GM19043 (cell line): ENCODE data around the gene NSUN6.
A peak's percentile ranks its signal among the peaks of the same experiment; 100 is the strongest.
"Not testable (repeated sequence)": the region's sequence is repeated elsewhere in the genome, so short reads cannot be mapped to it uniquely, and the experiment has no call there.

Source experiments
- ATAC-seq: cut with Tn5 transposase; IDR thresholded peaks from one replicate; pipeline ENCODE4 v1.9.1; 2021; ENCODE audit warnings: low read depth; ENCODE audit not compliant: unreplicated experiment

Gene NSUN6

DNA sequence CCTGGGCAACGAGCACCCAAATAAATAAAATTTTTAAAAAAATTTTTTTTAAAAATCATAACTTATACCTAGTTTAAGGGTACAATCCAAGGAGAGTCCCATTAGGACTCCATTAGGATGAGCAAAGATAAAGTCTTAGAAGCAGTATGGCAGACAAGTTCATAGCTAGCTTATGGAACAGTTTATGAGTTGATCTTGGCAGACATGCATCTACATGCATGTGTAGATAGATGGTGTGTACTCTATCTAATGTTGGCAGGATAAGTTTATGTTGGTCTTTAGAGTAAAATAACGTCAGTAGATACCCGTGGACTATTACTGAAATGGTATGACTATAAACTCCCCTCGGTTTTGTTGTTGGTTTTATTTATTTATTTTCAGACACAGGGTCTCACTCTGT, 40.2 kb downstream of the NSUN6 start:
- ATAC-seq, result no peak

DNA sequence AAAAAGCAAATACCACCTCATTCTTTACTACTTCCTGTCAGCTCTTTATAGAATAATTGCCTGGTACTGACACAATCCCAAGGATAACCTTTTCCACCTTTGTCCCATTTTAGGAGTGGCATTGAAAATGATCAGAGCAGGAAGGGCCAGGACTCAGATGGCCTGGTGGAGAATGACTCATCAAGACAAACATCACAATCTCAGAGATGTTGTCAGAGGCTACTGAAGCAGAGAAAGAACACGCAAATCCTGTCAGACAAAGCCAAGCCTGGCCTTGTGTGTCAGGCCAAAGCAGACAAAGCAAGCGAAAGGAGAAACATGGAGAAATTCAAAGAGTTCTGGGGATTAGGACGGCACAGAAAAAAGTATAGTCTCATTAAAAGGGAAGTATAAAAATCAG, 40.9 kb downstream of the NSUN6 start:
- no peak for ATAC-seq

DNA sequence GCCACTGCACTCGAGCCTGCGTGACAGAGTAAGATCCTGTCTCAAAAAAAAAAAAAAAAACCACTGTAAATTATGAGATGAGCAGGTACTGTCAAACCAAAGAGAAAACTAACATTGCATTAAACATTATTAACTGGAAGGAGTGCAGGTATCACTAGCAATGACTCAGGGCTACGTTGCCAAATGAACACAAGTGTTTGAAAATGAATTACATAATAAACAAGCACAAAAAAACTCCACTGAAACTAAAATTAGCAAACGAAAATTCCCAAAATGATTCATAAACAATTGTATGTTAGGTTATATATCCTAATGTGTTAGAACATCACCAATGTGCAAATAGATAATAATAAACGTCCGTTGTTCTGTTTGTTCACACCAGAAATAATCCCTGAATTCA, 42.8 kb downstream of the NSUN6 start:
- no peak for ATAC-seq

DNA sequence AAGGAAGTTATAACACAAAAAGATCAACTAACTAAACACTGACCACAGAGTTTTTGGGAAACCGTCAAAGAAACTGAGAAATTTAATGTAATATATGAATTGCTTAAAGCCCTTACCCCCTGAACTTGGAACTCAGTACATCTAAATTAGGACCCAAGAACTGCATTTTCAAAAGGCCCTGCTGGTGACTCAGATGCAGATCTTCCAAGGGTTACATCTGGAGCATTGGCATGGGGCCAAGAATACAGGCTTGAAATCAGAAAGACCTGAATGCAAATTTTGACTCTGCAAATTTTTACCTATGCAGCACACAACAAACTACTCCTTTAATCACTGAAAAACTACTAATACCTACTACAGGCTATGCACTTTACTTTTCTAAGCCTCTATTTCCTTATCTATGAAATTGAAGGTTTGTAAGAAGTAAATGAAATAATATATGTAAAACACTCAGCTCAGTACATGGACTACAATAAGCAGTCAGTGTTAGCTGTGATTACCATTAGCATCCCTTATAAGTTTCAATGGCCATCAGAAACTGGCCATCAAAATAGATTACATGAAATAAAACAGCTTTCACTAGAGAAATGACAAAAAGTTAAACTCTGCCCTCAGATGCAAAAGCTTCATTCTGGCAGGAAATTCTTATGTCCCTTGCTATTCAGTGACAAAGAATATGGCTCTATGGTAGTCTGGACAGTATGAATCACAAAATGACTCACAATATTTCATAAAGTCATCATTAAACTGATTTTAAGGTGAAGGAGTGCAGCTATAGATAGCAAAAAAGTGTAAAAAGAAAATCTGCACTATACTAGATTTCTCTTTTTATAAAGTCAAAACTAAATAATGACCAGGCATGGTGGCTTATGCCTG, 43.6 kb downstream of the NSUN6 start:
- ATAC-seq, result peak; percentile 50

DNA sequence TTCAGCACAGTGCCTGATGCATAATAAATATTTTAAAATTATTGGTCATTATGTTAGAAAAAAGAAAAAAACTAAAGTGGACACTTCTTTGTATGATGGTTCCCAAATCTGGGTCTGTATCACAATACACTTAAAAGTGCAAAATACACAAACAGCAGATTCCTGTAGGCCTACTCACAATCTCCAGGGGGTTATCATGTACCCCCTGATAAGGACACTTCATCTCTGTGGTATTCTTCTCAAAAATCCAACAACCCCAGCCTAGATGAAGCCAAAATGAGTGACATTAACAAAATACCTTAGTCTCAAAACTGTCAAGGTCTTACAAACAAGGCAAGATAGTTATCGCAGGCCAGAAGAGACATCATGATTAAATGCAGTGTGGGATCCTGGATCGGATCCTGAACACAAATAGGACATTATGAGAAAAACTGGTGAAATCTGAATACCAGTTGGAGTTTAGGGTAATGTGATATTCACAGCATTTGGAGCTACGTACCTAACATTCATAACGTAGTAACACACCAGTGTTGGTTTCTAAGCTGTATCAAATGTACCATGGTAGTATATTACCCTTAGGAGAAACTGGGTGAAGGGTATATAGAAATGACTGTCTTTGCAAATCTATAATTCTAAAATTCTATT, 45.2 kb downstream of the NSUN6 start:
- ATAC-seq, result no peak

DNA sequence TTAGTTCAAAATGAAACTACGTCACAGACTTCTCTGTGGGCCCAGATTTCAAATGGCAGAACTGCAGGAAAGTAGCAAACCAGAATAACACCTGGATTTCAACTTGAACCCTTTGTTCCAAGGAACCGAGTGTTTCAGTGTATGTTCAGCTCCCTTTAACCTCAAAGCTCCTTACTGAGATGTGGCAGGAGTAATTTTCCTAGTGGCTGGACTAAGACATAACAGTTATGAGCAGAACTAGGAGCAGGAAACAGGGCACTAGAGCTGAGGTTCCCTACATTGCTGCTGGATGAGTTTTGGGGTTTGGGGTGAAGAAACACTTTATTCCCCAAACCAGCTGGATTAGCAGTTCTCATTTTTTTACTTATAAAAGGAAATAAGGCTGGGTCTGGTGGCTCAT, 50.1 kb downstream of the NSUN6 start:
- no peak for ATAC-seq

DNA sequence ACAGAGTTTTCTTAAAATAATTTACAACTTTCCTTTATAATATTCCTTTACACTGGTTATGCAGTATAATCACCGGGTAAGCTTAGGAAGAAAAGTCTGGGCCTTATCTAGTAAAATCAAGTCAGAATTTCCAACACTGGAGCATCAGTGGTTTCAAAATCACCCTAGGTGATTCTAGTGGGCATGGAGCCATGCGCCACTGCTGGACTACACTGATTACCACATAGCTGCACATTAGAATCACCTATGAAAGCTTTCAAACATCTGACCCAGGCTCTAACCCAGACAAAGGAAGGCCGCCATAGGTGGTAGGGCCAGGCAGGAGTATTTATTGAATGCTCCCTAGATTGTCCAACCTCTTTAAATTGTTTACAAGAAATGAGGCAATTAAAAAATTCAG, 52.0 kb downstream of the NSUN6 start:
- ATAC-seq, result no peak

DNA sequence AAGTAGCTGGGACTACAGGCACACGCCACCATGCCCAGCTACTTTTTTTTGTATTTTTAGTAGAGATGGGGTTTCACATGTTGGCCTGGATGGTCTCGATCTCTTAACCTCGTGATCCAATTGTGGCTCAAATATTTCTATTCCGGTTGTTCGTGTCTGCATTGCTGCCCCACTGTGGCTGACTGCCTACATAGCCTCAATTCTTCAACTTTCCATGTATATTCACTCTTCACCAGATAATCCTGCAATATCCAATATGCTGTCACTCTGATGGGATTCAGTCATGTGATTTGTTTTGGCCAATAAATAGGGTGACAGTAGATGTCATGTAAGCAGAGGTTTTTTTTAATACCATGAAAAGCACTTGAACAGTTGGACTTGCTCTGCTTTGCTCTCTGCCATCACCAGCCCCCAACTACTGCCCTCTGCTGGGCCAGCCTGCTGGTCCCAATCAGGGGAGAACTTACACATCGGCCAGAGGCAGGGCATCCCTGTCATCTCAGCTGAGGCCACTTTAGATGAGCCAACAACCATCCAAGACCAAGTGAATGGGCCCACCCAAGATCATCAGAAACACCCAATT, 56.7 kb downstream of the NSUN6 start:
- no peak for ATAC-seq

DNA sequence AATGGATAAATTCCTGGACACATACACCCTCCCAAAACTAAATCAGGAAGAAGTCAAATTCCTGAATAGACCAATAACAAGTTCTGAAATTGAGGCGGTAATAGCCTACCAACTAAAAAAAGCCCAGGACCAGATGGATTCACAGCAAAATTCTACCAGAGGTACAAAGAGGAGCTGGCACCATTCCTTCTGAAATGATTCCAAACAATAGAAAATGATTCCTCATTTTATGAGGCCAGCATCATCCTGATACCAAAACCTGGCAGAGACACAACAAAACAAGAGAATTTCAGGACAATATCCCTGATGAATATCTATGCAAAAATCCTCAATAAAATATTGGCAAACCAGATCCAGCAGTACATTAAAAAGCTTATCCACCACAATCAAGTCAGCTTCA, 60.2 kb downstream of the NSUN6 start:
- not testable (repeated sequence) for ATAC-seq

DNA sequence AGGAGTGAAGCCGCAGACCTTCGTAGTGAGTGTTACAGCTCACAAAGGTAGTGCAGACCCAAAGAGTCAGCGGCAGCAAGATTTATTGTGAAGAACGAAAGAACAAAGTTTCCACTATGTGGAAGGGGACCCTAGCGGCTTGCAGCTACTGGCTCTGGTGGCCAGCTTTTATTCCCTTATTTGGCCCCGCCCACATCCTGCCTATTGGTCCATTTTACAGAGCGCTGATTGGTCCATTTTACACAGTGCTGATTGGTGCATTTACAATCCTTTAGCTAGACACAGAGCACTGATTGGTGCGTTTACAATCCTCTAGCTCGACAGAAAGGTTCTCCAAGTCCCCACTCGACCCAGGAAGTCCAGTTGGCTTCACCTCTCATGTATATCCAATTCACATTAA, 64.8 kb downstream of the NSUN6 start:
- not testable (repeated sequence) for ATAC-seq

DNA sequence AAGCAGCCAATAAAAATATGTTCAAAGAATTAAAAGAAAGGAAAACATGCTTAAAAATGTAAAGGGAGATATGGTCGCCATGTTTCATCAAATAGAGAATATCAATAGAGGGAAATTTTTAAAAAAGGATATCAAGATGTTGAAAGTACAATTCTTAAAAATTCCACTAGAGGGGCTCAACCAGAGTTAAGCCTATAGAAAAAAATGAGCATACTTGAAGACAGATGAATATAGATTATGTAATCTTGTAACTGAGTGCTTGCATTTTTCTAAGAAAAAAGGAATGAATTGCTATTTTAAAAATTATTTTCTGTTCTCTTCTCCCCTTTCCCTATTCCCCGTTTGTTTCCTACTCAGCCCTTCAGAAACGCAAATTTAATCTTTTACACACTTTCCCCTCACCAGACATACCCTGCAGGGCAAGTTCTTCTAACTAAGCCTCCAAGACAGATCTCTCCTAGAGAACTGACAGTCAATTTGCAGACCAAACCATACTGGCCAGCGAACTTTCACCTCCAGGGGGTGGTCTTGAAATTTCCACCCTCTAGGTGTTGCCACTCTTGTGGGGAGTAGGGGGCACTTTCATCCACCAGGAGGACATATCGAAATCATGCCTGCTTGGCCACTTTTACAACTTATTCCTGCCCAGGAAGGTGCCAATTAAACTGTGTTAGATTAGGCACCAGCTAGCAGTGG, 67.7 kb downstream of the NSUN6 start:
- ATAC-seq, result no peak

DNA sequence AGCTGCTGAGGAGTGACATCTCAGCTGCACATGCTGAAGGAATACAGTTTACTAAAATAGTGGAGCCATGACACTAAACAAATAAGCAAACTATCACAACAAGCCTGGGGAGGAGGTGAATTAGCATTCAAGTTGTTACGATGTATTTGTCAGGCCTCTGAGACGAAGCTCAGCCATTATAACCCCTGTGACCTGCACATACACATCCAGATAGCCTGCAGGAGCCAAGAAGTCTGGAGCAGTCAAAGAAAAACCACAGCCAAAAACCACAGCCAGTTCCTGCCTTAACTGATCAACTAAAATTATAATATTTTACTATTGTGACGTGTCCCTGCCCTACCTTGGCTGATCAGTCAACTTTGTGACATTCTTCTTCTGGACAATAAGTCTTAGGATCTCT, 68.6 kb downstream of the NSUN6 start:
- ATAC-seq, result peak; percentile 72

DNA sequence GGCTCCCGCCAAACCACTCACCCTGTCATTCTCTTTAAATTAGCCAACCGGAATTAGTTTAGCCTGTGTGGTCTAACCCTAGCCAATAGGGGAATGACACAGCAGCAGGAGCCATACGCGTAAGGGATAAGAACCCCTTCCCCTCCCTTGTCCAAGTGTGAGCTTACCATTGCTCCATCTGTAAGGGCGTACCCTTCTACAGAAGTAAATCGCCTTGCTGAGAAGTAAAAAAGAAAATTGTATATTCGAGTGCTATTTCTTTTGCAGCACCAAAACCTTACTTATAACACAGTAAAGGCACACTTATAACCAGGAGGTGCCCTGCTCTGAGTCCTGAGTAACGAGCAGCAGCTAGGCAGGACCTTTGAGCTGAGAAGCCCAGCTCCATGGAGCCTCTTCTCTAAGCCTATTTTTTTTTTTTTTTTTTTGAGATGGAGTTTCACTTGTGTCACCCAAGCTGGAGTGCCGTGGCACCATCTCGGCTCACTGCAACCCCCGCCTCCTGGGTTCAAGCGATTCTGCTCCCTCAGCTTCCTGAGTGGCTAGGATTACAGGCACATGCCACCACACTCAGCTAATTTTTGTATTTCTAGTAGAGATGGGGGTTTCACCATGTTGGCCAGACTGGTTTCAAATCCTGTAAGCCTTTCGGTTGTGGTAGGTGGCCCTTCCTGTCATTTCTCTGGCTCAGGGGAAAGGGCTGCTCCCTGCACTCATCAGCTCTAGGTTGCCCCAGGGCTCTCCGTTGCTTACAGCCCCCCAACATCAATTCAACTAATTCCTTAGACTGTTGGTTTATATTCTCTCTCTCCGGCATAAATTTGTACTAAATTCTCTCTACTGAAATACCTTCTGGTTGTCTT, 73.3 kb downstream of the NSUN6 start:
- ATAC-seq, result no peak

DNA sequence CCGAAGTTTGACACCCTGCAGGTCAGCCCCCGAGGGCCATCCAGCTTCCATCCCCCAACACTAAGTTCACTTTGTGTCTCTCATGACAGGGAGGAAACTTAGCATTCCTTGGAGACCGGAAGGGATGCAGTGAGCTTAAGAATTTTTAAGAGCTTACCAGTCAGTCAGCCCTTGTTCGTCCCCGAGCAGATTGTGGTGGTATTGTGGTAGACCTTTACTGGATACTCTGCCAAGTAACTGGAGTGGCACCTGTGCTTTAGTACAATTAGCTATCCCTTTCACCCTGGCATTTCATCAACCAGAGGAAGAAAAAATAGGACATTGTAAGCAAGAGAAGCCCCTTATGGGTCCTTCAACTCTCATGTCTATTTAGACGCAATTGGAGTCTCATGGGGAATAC, 74.8 kb downstream of the NSUN6 start:
- ATAC-seq, result no peak

DNA sequence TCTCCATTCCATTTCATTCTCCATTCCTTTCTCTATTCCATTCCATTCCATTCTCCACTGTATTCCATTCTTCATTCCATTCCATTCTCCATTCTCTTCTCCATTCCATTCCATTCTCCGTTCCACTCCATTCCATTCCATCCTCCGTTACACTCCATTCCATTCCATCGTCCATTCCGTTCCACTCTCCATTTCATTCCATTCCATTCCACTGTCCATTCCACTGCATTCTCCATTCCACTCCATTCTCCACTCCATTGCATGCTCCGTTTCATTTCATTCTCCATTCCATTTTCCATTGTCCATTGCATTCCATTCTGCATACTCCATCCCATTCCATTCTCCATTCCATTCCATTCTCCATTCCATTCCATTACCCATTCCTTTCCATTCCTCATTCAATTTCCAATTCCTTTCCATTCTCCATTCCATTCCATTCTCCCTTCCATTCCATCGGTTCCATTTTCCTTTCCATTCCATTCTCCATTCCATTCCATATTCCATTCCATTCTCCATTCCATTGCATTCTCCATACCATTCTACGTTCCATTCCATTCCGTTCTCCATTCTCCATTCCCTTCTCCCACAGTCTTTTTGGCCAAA, 78.3 kb downstream of the NSUN6 start:
- ATAC-seq, result no peak

DNA sequence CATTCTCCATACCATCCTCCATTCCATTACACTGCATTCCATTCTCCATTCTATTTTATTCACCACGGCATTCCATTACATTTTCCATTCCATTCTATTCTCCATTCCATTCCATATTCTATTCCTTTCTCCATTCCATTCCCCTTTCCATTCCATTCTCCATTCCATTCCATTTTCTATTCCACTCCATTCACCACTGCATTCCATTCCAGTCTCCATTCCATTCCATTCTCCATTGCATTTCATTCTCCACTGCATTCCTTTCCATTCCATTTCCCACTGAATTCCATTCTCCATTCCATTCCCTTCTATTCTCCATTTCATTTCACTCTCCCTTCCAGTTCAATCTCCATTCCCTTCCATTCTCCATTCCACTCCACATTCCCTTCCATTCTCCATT, 79.6 kb downstream of the NSUN6 start:
- ATAC-seq, result no peak

DNA sequence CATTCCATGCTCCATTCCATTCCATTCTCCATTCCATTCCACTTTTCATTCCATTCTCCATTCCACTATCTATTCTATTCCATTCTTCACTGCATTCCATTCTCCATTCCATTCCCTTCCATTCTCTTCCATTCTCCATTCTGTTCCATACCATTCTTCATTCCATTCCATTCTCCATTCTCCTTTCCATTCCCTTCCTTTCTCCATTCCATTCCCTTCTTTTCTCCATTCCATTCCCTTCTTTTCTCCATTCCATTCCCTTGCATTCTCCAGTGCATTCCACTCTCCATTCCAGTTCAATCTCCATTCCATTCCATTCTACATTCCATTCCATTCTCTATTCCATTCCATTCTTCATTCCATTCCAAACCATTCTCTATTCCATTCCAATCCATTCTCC, 80.3 kb downstream of the NSUN6 start:
- no peak for ATAC-seq

DNA sequence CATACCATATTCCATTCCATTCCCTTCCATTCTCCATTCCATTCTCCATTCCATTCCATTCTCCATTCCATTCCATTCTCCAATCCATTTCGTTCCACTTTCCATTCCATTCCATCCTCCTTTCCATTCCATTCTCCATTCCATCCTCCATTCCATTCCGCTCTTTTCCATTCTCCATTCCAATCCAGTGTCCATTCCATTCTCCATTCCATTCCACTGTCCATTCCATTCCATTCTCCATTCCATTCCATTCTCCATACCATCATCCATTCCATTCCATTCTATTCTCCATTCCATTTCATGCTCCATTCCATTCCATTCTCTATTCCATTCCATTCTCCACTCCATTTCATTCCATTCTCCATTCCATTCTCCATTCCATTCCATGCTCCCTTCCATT, 81.0 kb downstream of the NSUN6 start:
- ATAC-seq, result not testable (repeated sequence)

DNA sequence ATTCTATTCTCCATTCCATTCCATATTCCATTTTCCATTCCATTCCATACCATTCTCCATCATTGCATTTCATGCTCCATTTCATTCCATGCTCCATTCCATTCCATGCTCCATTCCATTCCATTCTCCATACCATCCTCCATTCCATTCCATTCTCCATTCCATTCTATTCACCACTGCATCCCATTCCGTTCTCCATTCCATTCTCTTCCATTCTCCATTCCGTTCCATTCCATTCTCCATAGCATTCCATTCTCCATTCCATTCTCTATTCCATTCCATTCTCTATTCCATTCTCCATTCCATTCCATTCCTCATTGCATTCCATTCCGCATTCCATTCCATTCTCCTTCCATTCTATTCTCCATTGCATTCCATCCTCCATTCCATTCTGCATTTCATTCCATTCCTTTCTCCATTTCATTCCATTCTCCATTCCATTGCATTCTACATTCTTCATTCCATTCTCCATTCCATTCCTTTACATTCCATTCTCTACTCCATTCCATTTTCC, 84.0 kb downstream of the NSUN6 start:
- no peak for ATAC-seq

DNA sequence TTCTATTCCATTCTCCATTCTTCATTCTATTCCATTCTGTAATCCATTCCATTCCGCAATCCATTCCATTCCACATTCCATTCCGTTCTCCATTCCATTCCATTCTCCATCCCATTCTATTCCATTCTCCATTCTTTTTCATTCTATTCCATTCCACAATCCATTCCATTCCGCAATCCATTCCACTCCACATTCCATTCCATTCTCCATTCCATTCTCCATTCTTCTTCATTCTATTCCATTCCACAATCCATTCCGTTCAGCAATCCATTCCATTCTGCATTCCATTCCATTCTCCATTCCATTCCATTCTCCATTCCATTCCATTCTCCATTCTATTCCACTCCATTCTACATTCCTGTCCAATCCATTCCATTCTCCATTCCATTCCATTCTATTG, 85.2 kb downstream of the NSUN6 start:
- no peak for ATAC-seq
